ENCODE measurements around the gene ZSCAN29.

The ZSCAN29 gene

DNA sequence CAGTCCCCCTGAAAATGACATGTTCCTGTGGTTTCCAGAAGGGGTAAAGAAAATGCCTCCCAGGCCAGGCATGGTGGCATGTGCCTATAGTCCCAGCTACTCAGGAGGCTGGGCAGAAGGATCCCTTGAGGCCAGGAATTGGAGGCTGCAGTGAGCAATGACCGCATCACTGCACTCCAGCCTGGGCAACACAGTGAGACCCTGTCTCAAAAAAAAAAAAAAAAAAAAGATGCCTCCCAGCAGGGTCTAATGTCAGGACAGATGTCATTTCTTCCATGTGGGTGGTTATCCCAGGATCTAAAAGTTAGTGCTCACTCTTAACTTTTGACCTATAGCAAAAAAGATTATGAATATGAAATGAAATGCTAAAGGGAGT lies 53.9 kb downstream of the ZSCAN29 start:
- Mint-ChIP-seq H3K4me1 (no peaks in the 10 kb centered on the region), H3K9me3 (no peaks in the 10 kb centered on the region), H3K27me3 (peaks cover 11% of the 10 kb centered on the region), H3K27ac (no peak overlapping the region), H3K4me3 (no peak overlapping the region)
- DNase-seq (no peak), ATAC-seq (no peak)

DNA sequence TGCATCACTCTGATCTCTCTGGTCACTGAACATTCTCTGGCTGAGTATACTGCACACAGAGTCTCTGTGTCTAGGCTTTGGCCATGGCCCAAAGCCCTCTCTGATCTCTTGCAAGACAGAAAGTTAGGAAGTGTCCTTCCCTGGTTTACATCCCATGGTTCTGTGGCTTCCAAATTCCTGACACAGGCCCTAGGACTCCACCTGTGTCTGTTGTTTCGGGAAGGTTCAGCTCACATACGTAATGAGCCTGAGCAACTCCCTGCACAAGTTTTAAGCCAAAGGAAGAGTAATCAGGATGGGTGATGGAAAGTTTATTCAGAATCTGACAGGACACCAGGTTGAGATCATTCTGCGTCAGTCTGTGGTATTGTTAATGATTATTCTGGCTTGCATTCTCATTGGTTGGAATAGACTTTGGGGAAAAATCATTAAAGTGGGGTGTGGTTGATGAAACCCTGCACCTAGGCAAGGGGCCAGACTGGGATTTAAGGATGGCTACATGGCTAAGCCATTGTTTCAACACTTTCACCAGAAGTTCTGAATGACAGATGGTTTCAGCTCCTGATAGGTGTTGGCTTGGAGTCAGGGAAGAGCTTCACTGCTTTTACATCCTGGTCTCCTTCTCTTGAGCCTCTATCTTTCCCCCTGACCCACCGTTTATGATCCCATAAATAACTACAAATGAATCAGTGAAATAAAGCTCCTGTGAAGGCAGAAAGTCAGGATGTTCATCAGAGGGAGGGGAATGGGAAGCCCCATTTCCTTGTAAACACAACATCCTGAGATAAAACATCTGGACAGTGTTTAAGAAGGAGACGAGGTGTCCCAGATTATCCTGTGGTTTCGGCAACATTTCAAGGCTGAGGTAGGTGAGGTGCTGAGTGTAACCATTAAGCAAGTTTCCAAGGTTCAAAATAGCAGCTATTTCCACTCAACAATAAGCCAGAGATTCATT lies 54.5 kb downstream of the ZSCAN29 start:
- Mint-ChIP-seq H3K27me3 (peaks cover 11% of the 10 kb centered on the region), H3K9me3 (no peaks in the 10 kb centered on the region), H3K27ac (no peak overlapping the region), H3K4me1 (no peaks in the 10 kb centered on the region), H3K4me3 (no peak overlapping the region)
- no peak for ATAC-seq
- no peak for DNase-seq

DNA sequence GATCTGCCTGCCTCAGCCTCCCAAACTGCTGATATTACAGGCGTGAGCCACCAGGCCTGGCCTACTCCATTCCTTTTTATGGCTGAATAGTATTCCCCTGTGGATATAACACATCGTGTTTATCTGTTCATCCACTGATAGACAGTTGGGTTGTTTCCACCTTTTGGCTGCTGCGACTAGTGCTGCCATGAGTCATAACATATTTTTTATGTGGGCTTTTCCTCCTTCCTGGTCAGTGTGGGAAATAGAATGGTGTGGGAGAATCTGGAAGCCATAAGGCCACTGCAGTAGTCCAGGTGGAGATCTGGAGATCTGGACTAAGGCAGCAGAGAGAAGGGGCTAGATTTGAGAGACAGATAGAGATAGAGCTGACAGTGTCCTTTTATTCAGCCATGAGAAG lies 56.7 kb downstream of the ZSCAN29 start:
- DNase-seq (no peak), ATAC-seq (no peak)
- Mint-ChIP-seq H3K27ac (peak overlapping the region in 1 of 2 donors; percentile 5), H3K27me3 (peaks cover 23% of the 10 kb centered on the region), H3K9me3 (no peaks in the 10 kb centered on the region), H3K4me3 (no peak overlapping the region), H3K4me1 (no peaks in the 10 kb centered on the region)

DNA sequence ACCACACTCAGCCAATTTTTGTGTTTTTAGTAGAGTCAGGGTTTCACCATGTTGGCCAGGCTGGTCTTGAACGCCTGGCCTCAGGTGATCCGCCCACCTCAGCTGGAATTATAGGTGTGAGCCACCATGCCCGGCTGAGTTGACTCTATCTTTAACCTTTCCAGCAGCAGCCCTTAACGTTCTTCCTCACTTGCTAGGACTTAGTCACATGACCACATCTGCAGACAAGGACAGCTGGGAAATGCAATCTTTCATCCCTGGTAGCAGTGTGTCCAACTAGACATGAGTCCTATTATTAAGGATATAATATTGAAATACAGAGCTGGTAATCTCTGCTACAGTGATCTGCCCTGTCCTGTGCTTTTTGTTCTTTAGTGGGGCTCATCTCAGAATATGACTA lies 58.5 kb downstream of the ZSCAN29 start:
- DNase-seq, result no peak
- no peak for ATAC-seq
- no peaks in the 10 kb centered on the region for H3K4me1 Mint-ChIP-seq
- H3K27me3 Mint-ChIP-seq, result peaks cover 35% of the 10 kb centered on the region
- H3K4me3 Mint-ChIP-seq, result no peak overlapping the region
- no peaks in the 10 kb centered on the region for H3K9me3 Mint-ChIP-seq
- no peak overlapping the region for H3K27ac Mint-ChIP-seq
